ENCODE results near the gene TAC3. TPM values are rescaled to one million over a fixed set of nuclear protein-coding genes. Genes with fewer than 3 reads are reported as not detected.
"Not testable (repeated sequence)": the region's sequence is repeated elsewhere in the genome, so short reads cannot be mapped to it uniquely, and the experiment has no call there.

TAC3 gene
- 0.85 TPM in 1 of 2 replicates, not detected in the other for total RNA-seq (2014; rRNA removed; shearing (Covaris generic))

DNA sequence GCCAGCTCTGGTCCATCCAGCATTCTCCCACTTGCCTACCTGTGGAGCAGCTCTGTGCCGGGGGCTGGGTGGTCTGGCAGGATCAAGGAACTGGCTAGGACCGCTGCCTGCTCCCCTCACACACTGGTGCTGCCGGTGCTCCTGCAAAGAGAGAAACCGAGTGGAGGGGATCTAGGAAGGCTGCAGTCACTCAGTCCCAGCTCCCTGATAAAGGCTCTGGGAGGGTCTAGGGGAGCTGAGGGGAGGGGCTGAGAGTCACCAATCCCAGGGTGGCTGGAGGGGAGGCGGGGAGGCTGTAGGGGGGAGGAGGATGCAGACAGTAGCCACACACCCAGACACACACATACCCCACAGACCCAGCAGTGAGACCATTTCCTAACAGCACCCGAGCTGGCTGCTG is at the start of gene TAC3:
TSS of gene TAC3 (minus strand) at position 182 of the 400 bp plus-strand sequence. CDS start 732 bp downstream, outside the sequence.
- no peak for DNase-seq (ENCODE audit: low spot score)
- in situ Hi-C loops (cut with HindIII; ENCODE audit: low sequenced_read_pairs): no loop called here

- in situ Hi-C loops (cut with HindIII; ENCODE audit: low sequenced_read_pairs): no loop called here
- no peak for DNase-seq (ENCODE audit: low spot score)
These were observed 47.8 kb upstream of the TAC3 start for GRCh38 chr12:57063991-57064685.

- no peak for DNase-seq (ENCODE audit: low spot score)
- in situ Hi-C loops (cut with HindIII; ENCODE audit: low sequenced_read_pairs): no loop called here
These were observed 42.1 kb upstream of the TAC3 start for GRCh38 chr12:57058454-57058853.

- in situ Hi-C loops (cut with HindIII; ENCODE audit: low sequenced_read_pairs): no loop called here
These were observed 40.9 kb upstream of the TAC3 start for GRCh38 chr12:57057067-57057751.

GRCh38 chr12:57055824-57056223 is 39.5 kb upstream of the TAC3 start:
- in situ Hi-C loops (cut with HindIII; ENCODE audit: low sequenced_read_pairs): no loop called here
- DNase-seq (ENCODE audit: low spot score): no peak

More at GRCh38 chr12:57057067-57057751, 40.9 kb upstream of the TAC3 start:
- DNase-seq (ENCODE audit: low spot score): no peak

DNA sequence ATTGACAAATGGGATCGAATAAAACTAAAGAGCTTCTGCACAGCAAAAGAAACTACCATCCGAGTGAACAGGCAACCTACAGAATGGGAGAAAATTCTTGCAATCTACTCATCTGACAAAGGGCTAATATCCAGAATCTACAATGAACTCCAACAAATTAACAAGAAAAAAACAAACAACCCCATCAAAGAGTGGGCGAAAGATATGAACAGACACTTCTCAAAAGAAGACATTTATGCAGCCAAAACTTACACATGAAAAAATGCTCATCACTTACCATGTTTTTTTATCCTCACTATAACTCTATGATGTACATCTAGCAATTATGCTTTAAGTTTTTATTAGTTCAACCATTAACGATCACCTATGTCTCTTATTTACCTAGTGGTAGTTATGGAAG is 37.6 kb upstream of the TAC3 start:
- in situ Hi-C loops (cut with HindIII; ENCODE audit: low sequenced_read_pairs): not testable (repeated sequence)

DNA sequence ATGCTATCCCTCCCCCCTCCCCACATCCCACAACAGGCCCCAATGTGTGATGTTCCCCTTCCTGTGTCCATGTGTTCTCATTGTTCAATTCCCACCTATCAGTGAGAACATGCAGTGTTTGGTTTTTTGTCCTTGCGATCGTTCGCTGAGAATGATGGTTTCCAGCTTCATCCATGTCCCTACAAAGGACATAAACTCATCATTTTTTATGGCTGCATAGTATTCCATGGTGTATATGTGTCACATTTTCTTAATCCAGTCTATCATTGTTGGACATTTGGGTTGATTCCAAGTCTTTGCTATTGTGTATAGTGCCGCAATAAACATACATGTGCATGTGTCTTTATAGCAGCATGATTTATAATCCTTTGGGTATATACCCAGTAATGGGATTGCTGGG is 36.8 kb upstream of the TAC3 start:
- DNase-seq (ENCODE audit: low spot score); in situ Hi-C loops (cut with HindIII; ENCODE audit: low sequenced_read_pairs): not testable (repeated sequence)

More for the DNA sequence above, 37.6 kb upstream of the TAC3 start:
- DNase-seq (ENCODE audit: low spot score): not testable (repeated sequence)

DNA sequence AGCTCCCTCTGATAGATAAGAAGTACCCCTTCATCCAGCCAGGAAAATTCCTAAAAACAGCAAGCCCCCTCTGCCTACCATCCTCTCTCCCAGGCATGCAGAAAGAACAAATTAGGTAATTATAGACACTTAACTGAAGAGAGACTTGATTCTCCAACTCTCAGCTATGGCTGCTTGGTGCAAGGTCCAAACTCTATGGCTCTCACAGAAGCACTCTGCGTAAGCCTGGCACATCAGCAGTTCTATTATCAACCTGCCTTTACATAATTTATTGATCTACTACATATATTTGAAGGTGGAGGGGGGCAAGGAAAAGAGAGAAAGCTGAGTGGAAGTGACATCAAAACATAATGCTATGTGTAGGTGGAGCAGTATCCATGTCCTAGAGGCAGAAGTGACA is 34.7 kb upstream of the TAC3 start:
- in situ Hi-C loops (cut with HindIII; ENCODE audit: low sequenced_read_pairs): no loop called here
- no peak for DNase-seq (ENCODE audit: low spot score)

DNA sequence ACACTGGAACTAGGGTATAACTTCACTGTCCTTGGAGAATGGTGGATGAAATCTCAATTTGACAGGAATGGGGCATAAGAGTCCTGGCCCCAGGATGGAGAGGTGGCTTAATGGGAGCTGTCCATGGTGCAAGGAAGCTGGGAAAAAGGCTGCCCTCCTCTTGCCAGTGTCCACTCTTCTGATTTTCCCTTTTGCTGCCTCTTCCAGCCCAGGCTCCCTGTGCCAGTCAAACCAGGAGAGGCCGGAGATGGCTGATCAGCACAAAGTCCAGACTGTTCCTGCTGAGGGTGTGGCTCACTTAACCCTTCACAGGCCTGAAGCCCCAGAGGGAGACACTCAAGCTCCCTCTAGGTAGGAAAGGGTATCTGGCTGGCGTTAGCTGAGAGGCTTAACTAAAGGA is 33.6 kb upstream of the TAC3 start, which contains the start of gene MYO1A:
TSS of gene MYO1A (minus strand) at position 240 of the 400 bp plus-strand sequence. CDS start 1,806 bp downstream, outside the sequence.
- DNase-seq (ENCODE audit: low spot score): no peak
- in situ Hi-C loops (cut with HindIII; ENCODE audit: low sequenced_read_pairs): no loop called here

DNA sequence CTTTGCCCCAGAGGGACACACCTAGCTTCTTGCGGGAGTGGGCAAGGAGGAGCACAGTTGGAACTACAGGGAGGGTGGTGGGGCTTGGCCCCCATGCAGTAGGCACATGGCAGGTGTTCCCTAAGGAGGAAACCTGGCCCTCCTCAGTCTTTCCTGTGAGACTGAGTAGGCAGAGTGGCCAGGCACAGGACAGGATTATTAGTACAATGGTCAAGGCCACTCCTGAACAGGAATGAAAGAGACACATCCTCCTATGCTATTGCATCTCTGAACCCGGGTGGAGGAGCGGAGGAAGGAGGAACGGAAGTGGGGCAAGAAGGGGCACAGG is 32.8 kb upstream of the TAC3 start:
- DNase-seq (ENCODE audit: low spot score): no peak
- in situ Hi-C loops (cut with HindIII; ENCODE audit: low sequenced_read_pairs): no loop called here

DNA sequence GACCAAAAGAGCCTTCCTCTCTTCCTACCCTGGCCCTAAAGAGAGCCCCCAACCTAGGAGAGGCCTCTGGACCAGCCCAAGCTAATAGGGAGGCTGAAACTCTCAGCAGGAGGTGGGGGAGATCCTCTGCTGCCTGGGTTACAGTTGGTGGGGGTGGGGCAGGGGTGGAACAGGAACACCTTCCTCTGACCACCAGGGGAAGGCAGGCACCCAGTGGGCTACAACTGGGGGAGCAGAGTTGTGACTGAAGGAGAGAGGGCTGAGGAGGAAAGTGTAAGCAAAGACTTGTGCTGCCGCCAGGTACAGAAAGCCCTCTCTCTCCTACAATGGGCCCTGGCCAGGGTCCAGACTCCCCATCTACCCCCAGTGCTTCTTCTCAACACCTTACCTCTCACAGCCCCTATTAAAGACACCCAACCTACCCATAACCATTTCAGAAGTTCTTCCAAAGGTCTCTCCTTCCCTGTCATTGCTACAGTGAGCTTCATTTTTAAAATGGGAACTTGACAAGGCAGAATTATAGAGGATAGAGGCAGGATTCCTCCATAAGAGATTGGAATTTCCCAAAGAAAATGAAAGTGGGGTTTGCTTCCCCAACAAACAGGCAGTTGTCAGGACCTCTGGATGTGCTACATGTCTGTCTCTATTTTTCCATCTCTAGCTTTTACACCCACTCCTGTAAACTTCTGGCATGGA is 32.2 kb upstream of the TAC3 start:
- DNase-seq (ENCODE audit: low spot score): no peak
- in situ Hi-C loops (cut with HindIII; ENCODE audit: low sequenced_read_pairs): no loop called here

DNA sequence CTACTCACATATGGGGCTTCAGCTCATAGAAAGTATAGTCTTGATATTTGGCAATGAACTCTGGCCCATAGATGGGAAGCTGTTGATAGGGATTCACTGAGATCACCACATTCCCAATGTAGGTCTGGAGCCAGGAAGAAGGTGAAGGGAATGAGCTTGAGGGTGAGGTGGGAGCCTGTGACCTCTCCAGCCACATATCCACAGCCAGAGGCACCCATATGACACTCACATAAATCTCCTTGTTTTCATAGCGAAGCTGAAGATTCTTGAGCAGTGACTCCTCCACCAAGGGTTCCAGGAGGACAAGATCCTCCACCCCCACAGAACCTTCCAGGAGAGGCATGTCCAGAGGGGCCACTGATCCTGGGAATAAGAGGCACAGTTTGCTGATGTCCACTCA is 31.7 kb upstream of the TAC3 start:
- in situ Hi-C loops (cut with HindIII; ENCODE audit: low sequenced_read_pairs): no loop called here
- DNase-seq (ENCODE audit: low spot score): no peak

GRCh38 chr12:57046947-57047890 is 30.9 kb upstream of the TAC3 start:
- in situ Hi-C loops (cut with HindIII; ENCODE audit: low sequenced_read_pairs): no loop called here
- no peak for DNase-seq (ENCODE audit: low spot score)

- no peak for DNase-seq (ENCODE audit: low spot score)
- in situ Hi-C loops (cut with HindIII; ENCODE audit: low sequenced_read_pairs): no loop called here
These were observed 29.9 kb upstream of the TAC3 start for GRCh38 chr12:57046086-57046791.

GRCh38 chr12:57044889-57045288 is 28.6 kb upstream of the TAC3 start:
- in situ Hi-C loops (cut with HindIII; ENCODE audit: low sequenced_read_pairs): no loop called here
- DNase-seq (ENCODE audit: low spot score): no peak

- no peak for DNase-seq (ENCODE audit: low spot score)
- in situ Hi-C loops (cut with HindIII; ENCODE audit: low sequenced_read_pairs): no loop called here
These were observed 28.1 kb upstream of the TAC3 start for GRCh38 chr12:57044468-57044867.

- no peak for DNase-seq (ENCODE audit: low spot score)
- in situ Hi-C loops (cut with HindIII; ENCODE audit: low sequenced_read_pairs): no loop called here
These were observed 26.4 kb upstream of the TAC3 start for GRCh38 chr12:57042695-57043094.

DNA sequence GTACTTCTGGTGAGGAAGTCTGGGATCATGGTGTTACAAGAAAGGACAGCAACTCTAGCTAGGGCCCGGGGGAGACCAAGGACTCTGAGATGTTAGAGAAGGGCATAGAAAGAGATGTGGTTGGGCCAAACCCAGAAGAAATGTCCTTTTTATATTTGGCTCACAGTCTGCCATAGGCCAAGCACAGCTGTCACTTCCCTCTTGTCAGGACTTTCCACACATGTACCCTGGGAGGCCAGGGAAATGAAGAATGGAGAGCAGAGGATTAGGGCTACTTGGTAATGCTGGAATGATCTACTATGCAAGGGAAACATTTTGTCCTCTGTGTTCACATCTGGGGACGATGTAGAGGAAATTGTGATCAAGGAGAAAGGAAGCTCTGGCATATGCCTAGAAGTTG is 24.4 kb upstream of the TAC3 start:
- no peak for DNase-seq (ENCODE audit: low spot score)
- in situ Hi-C loops (cut with HindIII; ENCODE audit: low sequenced_read_pairs): no loop called here

- in situ Hi-C loops (cut with HindIII; ENCODE audit: low sequenced_read_pairs): no loop called here
- DNase-seq (ENCODE audit: low spot score): no peak
These were observed 23.9 kb upstream of the TAC3 start for GRCh38 chr12:57040211-57040610.
